Fibroblast of lung (primary cell): ENCODE data around the gene NTS. TPM values are rescaled to one million over a fixed set of nuclear protein-coding genes. Genes with fewer than 3 reads are reported as not detected.

Experiments used
- DNase-seq, 2 donors: peaks; one replicate each; pipeline versions ENCODE4 v3.0.0 to v3.0.0-alpha.2; 2010; ENCODE audit warnings: low read depth in 2 of 2
- H2AFZ ChIP-seq: 2 replicates; pipeline ENCODE4 v1.5.1; 2012; ENCODE audit warnings: low read length, control low read depth, inconsistent platforms
- H3K27ac ChIP-seq: 2 replicates; pipeline ENCODE4 v1.5.1; 2011; ENCODE audit warnings: low read length, control low read depth; ENCODE audit not compliant: insufficient read depth
- H3K27me3 ChIP-seq: 2 replicates; pipeline ENCODE4 v1.5.1; 2011; ENCODE audit warnings: mild to moderate bottlenecking, low read length; ENCODE audit not compliant: control insufficient read depth, insufficient read depth
- H3K36me3 ChIP-seq: 2 replicates; pipeline ENCODE4 v1.5.1; 2011; ENCODE audit warnings: low read length; ENCODE audit not compliant: control insufficient read depth, insufficient read depth
- H3K4me1 ChIP-seq: 2 replicates; pipeline ENCODE4 v1.5.1; 2011; ENCODE audit warnings: low read length; ENCODE audit not compliant: control insufficient read depth, insufficient read depth; ENCODE audit errors: extremely low read depth
- H3K4me2 ChIP-seq: 2 replicates; pipeline ENCODE4 v1.5.1; 2011; ENCODE audit warnings: low read length, control low read depth; ENCODE audit not compliant: insufficient read depth; ENCODE audit errors: extremely low read depth
- H3K4me3 ChIP-seq, 4 experiments: fragments of 200-600 bp in 1 of 4; sonication (generic) in 1 of 4; replicated peaks in 1 of 4; 2 replicates each; pipeline ENCODE4 v1.5.1; 2011 to 2016; ENCODE audit warnings: low read length in 4 of 4, low read depth in 3 of 4, mild to moderate bottlenecking in 3 of 4, control low read depth in 2 of 4, inconsistent platforms in 1 of 4, mixed read lengths in 1 of 4; ENCODE audit not compliant: insufficient read depth in 1 of 4; ENCODE audit errors: control extremely low read depth in 1 of 4
- H3K79me2 ChIP-seq: 2 replicates; pipeline ENCODE4 v1.5.1; 2012; ENCODE audit warnings: mild to moderate bottlenecking, low read length, inconsistent platforms; ENCODE audit not compliant: control insufficient read depth, insufficient read depth
- H3K9ac ChIP-seq: 2 replicates; pipeline ENCODE4 v1.5.1; 2011; ENCODE audit warnings: mild to moderate bottlenecking, low read length, control low read depth; ENCODE audit not compliant: insufficient read depth
- H3K9me3 ChIP-seq: 2 replicates; pipeline ENCODE4 v1.5.1; 2012; ENCODE audit warnings: low read depth, low read length; ENCODE audit not compliant: control insufficient read depth, insufficient read depth
- H4K20me1 ChIP-seq: 2 replicates; pipeline ENCODE4 v1.5.1; 2011; ENCODE audit warnings: low read length; ENCODE audit not compliant: control insufficient read depth, insufficient read depth; ENCODE audit errors: extremely low read depth
- CTCF ChIP-seq, 2 donors: IDR thresholded peaks in 1 of 2; conservative IDR thresholded peaks in 1 of 2; 1 replicate in 1 of 2; 2 replicates in 1 of 2; pipeline ENCODE4 v1.5.1; 2011 to 2012; ENCODE audit warnings: low read length in 2 of 2, control low read depth in 1 of 2, inconsistent platforms in 1 of 2, low read depth in 1 of 2, mild to moderate bottlenecking in 1 of 2
- EZH2 ChIP-seq: IDR thresholded peaks from 2 replicates; pipeline ENCODE4 v1.5.1; 2012; ENCODE audit warnings: low read length, control low read depth, mild to moderate bottlenecking; ENCODE audit errors: missing control alignments
- polyA plus RNA-seq, 2 donors: library from polyadenylated mRNA; depleted of rRNA in 1 of 2; stranded (reverse) in 1 of 2; unstranded in 1 of 2; fragments of >200 nt; gene quantifications; 2 replicates each; pipeline ENCODE4 v1.2.1, GENCODE V29; 2011 to 2012; ENCODE audit warnings: missing spikeins in 1 of 2
- total RNA-seq: library from RNA; depleted of rRNA; stranded (reverse); fragments of >200 nt; gene quantifications from 2 replicates; pipeline ENCODE4 v1.2.1, GENCODE V29; 2014

The NTS gene
- total and polyA plus RNA-seq, 2 donors (not counting 1 experiment from before 2014, with no cell fraction given), result not detected

- TF ChIP-seq EZH2 (no peak), CTCF (conservative IDR thresholded peaks at IDR 0.05 in 1 of 2, IDR thresholded peaks at IDR 0.05 in 1 of 2; ENCODE audit: low read depth in 1 of 2, low read length in 2 of 2) (no peak)
- Histone ChIP-seq H4K20me1 (no peaks in the 10 kb centered on the region), H3K27me3 (no peaks in the 10 kb centered on the region), H3K27ac (no peak overlapping the region), H3K4me2 (no peak overlapping the region), H3K9ac (no peak overlapping the region), H3K9me3 (no peaks in the 10 kb centered on the region), H3K4me1 (no peaks in the 10 kb centered on the region), H3K4me3 (no peak overlapping the region), H3K36me3 (no peaks in the 10 kb centered on the region), H3K79me2 (no peaks in the 10 kb centered on the region), H2AFZ (no peak overlapping the region)
- DNase-seq, result no peak
Measured at GRCh38 chr12:85834378-85834777, 39.7 kb upstream of the NTS start.

- no peaks in the 10 kb centered on the region for H3K36me3 ChIP-seq
- no peak overlapping the region for H3K9ac ChIP-seq
- TF ChIP-seq EZH2 (no peak), CTCF (conservative IDR thresholded peaks at IDR 0.05 in 1 of 2, IDR thresholded peaks at IDR 0.05 in 1 of 2; ENCODE audit: low read depth in 1 of 2, low read length in 2 of 2) (no peak)
- H2AFZ ChIP-seq, result peak overlapping the region; percentile 74
- H4K20me1 ChIP-seq, result no peaks in the 10 kb centered on the region
- no peaks in the 10 kb centered on the region for H3K79me2 ChIP-seq
- peak overlapping the region; percentile 43 for H3K27ac ChIP-seq
- H3K4me1 ChIP-seq, result no peaks in the 10 kb centered on the region
- peak overlapping the region; percentile 28 to 59 (median 46) for H3K4me3 ChIP-seq
- no peaks in the 10 kb centered on the region for H3K27me3 ChIP-seq
- peak; percentile 11 to 54 for DNase-seq
- peak overlapping the region; percentile 64 for H3K4me2 ChIP-seq
- H3K9me3 ChIP-seq, result no peaks in the 10 kb centered on the region
Measured at GRCh38 chr12:85835426-85836196, 38.5 kb upstream of the NTS start.

GRCh38 chr12:85836197-85837090 lies 37.7 kb upstream of the NTS start, which contains the start of gene RASSF9:
Gene RASSF9 (minus strand): TSS chr12:85836409. CDS start chr12:85836201, 208 bp downstream.
- no peaks in the 10 kb centered on the region for H3K36me3 ChIP-seq
- H3K9ac ChIP-seq, result no peak within 1 kb of the TSS
- H3K27me3 ChIP-seq, result no peaks in the 10 kb centered on the region
- H3K4me3 ChIP-seq, result peak within 1 kb of the TSS; percentile 28 to 59 (median 46)
- peak within 1 kb of the TSS; percentile 64 for H3K4me2 ChIP-seq
- no peaks in the 10 kb centered on the region for H3K9me3 ChIP-seq
- H3K27ac ChIP-seq, result peak within 1 kb of the TSS; percentile 43
- DNase-seq, result peak; percentile 81 to 95
- no peaks in the 10 kb centered on the region for H4K20me1 ChIP-seq
- no peaks in the 10 kb centered on the region for H3K79me2 ChIP-seq
- no peaks in the 10 kb centered on the region for H3K4me1 ChIP-seq
- peak within 1 kb of the TSS; percentile 74 for H2AFZ ChIP-seq
- TF ChIP-seq EZH2 (no peak), CTCF (conservative IDR thresholded peaks at IDR 0.05 in 1 of 2, IDR thresholded peaks at IDR 0.05 in 1 of 2; ENCODE audit: low read depth in 1 of 2, low read length in 2 of 2) (no peak)
